HG03103 (cell line): ENCODE measurements around the gene HDAC2.
"Not testable (repeated sequence)": the region's sequence is repeated elsewhere in the genome, so short reads cannot be mapped to it uniquely, and the experiment has no call there.

Experiments used
- ATAC-seq: cut with Tn5 transposase; IDR thresholded peaks from one replicate; pipeline ENCODE4 v1.9.1; 2021; ENCODE audit warnings: low read depth; ENCODE audit not compliant: unreplicated experiment

Gene HDAC2

DNA sequence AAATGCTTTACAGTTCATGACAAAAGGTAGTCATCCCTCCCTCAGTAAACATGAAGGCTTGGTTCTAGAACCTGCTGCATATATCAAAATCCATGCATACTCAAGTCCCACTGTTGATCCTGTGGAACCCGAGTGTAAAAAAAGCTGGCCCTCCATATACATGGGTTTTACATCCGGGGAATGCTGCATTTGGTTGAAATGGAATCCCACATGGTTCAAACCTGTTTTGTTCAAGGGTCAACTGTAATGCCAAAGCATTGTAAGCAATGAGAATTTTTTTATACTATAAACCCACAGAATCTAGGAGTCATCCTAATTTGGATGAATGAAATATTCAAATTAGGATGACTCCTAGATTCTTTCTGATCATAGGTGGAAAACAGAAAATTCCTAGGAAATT is 5.9 kb upstream of the HDAC2 start:
- no peak for ATAC-seq

DNA sequence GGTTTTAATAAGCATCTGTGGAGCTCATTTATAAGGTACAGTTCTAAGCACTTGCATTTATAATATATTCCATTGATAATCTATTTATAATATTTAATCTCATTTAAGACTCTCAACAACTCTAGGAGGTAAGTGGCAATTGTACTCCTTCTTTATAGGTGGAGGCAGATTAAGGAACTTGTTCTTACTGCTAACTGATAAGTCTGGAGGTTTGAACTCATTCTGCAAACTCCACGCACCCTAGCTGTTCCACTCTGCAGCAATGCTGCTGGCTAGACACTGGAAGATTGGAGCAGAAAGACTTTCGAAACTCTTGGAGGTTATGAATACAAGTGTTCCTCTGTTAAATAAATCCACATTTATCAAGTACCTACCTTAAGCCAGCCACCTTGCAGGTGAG is 793 bp upstream of the HDAC2 start:
- ATAC-seq: no peak

DNA sequence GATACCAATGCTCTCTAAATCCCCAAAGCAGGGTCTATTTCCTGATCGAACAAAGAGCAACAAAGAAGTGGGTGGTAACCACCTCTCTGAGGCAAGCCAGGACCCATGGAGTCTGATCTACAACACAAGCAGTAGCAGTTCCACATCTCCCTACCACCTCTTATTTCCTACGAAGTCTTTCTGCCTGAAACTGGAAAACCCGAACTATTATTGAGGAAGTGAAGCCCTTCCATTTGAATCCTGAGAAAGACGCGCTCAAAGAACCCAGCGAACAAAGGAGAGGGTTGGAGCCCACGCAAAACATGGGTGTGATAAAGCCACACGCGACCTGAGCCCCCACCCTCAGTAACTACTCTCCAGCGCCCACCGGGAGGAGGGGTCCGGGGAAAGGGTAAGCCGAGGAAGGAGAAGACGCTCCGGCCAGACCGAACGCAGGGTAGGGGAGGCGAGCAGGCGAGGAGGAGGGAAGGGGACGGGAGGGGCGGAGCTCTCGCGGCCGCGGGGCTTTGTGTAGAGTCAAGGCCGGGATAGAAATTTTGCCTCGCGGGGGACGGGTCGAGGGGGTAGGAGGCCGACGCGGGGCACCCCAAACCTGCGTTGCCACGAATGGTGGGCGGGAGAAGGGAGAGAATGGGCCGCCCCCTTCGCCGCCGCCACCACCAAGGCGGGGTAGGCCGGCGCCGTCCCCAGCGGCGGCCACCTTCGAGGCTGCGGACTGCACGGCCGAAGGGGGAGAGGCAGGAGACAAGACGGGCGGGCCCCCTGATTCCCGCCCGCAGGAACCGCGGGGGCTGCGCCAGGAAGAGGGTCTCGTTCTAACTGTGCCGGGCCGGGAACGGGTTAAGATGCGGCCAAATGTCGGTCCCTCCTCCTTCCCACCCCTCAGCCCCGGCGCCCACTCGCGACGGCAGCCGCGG is 802 bp downstream of the HDAC2 start:
- ATAC-seq: peak; percentile 26

DNA sequence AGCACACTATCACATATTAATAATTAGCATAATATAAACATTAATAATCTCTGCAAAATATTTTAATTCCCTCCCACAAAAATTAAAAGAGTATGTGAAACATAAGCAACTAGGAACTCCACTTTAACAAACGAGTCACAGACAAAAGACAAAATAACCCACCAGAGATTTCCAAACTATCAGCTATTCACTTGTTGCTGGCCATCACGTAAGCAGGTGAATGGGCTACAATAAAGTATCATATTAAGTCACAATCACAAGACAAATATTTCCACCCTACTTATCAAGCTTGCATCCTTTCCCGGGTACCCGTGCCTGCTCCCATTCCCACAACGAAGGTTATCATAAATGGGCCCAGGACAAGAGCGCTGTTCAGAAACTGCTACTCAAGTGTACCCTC is 2.5 kb downstream of the HDAC2 start:
- ATAC-seq: no peak

DNA sequence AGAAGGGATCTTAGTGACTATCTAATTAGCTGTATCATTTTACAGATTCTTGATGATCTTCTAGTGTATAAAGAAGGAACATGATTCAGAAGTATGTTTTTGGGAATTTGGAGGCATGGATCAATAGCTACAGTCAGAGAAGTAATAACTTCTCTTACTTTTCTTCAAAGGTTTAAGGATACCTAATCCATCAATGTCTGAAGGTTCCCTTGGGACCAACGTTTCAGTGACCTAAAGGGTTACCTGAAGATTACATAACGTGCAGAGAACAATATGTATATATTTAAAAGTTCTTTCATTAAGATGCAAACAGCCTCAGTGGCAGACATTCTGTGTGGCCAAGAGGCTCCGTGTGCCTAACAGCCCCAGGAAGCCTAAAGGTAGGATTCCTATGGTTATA is 3.2 kb downstream of the HDAC2 start:
- no peak for ATAC-seq

DNA sequence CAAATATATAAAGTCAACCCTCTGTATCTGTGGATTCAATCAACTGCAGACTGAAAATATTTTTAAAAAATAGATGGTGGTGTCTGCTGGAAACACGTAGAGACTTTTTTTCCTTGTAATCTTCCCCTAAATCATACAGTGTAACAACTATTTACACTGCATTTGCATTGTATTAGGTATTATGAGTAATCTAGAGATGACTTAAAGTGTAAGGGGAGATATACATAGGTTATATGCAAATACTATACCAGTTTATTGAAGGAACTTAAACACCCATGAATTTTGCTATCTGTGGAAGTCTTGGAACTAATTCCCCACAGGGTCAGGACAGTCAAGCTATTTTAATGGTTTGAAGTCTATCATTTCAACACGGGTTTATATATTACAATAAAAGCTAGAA is 10.2 kb downstream of the HDAC2 start:
- ATAC-seq: no peak

DNA sequence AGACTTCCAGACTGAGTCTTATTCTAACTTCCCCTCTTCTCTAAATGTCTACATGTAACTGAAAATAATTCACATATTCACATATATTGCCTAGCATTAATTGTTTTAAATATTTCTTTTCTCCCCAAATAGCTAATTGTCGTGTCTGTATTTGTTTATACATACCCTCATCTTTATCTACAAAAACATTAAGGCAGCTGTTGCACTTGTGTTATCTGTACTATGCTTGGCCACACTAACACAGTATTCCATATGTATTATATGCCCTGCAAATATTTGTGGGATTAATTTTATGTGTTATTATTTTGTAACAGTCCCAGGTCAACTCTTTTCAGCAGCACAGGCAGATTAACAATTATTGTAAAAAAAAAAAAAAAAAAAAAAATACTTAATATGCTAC is 11.7 kb downstream of the HDAC2 start:
- ATAC-seq: no peak

DNA sequence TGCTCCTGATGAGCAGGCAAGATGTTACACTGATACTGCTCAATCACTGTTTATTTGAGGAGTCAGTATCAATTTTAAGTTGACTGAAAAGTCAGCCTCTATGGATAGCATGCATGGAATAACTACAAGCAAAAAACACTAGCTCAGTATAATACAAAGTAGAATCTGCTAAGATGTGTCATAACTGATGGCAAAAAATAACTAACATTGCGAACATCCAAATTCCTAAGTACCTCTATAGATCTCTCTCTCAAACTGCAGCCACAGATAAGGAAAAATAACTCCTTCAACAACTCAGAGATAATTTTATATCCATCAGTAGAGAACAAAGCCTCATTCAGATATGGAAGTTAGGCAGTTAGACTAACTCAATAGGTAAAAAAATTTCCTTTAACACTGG is 16.3 kb downstream of the HDAC2 start:
- no peak for ATAC-seq

DNA sequence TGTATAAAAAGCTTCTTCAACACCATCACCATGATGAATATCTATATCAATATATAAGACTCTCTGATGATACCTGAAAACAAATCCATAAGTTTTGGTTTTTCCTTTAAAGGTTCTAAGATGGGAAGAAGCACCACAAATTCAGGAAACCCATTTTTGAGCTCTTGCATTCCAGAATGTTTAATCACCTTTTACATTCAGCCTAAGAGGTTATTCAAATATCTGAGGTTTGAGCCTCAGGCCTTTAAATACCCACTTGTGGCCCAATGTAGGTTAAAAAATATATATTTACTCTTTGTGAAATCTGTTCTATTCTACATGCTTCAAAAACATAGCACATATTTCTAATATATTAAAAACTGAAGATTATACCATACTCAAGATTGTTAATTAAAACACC is 17.6 kb downstream of the HDAC2 start:
- no peak for ATAC-seq

DNA sequence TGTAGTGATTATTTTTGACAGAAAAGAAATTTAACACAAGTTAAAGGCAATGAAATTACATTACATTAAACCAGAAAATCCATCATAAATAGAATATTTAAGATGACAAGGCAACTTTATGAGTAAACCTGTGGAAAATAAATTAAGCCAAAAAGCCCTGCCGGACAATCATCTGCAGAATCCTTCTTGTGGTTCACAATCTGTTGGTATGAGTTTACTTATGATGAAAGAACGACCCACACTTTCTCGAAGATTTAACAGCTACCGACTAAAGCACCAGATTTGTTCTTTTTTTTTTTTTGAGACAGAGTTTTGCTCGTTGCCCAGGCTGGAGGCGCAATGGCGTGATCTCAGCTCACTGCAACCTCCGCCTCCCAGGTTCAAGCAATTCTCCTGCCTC is 21.4 kb downstream of the HDAC2 start:
- no peak for ATAC-seq

DNA sequence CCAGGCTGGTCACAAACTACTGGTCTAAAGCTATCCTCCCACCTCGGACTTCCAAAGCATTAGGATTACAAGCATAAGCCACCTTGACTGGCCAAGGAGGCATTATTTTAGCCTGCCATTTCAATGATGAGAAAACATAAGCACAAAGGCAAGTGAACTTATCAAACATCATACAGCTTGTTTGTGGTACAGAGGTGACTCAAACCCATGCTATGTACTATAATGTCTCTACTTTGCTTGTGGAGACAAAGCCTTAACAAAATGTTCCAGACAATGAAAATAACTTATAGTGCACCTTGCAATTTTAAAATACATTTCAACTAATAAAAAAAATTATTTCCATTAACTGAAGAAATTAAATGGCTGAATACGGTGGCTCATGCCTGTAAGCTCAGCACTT is 26.2 kb downstream of the HDAC2 start:
- ATAC-seq: no peak

DNA sequence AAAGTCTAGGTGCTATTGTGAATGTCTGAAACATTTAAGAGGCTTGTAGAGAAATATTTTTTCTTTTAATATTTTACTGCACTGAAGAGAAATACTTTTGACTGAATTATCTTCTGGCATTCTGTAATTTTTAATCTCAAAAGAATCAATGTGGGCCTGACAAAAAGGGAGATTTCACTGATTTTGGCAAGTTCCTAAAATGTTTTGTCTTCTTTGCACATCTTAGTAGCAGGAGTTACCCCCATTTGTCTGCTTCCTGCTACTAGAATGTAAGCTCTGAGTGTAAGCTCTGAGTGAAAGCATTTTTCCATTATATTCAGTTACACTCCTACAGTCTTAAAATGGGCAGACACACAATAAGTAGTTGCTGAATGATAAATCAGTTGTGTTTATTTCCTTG is 31.1 kb downstream of the HDAC2 start:
- no peak for ATAC-seq

DNA sequence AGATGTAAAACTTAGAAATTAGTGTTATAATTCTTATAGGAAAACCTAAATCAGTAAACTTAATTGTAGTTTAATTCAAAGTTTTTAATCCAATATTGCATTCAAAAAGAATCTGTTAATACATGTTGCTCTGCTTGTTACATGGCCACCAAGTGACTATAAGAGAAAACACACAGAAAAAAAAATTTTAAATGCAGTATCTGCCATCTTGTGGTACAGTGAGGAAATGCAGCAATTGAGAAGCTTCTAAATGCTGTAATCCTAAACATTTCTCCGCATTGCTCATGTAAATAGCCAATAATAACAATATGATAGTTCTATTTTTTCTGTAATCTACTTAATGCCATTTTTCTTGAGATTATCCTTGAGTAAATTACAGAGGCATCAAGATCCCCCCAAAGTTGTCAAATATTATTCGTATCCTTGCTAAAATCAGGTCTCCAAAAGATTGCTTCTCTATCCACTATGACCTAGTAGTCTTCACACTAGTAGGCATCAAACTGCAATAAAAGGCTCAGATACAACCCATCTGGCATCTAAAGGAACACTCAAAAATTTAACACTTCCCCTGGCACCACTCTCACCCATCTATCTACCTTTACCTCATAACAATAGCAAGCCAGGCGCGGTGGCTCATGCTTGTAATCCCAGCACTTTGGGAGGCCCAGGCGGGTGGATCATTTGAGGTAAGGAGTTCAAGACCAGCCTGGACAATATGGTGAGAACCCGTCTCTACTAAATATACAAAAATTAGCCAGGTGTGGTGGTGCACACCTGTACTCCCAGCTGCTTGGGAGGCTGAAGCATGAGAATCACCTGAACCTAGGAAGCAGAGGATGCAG is 34.6 kb downstream of the HDAC2 start:
- ATAC-seq: peak; percentile 70

DNA sequence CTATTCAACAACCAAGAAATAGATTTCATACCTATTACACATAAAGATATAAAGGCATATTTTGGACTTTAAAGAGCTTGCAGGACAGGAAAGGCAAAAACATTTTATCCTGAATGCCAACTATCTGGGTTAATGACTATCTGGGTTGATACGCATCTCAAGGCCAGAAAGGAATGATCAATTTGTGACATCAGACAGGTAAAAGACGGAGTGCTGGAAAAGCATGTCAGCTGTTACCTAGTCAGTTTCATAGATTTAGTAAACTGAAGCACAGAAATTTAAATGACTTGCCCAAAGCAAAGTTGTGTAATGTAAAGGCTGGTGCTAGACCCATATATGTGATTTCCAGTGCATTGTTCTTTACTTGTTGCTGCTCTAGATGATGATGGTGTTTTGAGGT is 36.8 kb downstream of the HDAC2 start:
- no peak for ATAC-seq

DNA sequence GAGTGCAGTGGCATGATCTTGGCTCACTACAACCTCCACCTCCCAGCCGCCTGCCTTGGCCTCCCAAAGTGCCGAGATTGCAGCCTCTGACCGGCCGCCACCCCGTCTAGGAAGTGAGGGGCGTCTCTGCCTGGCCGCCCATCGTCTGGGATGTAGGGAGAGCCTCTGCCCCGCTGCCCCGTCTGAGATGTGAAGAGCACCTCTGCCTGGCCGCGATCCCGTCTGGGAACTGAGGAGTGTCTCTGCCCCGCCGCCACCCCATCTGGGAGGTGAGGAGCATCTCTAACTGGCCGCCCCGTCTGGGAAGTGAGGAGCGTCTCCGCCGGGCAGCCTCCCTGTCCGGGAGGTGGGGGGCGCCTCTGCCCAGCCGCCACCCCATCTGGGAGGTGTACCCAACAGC is 39.0 kb downstream of the HDAC2 start:
- ATAC-seq: not testable (repeated sequence)

DNA sequence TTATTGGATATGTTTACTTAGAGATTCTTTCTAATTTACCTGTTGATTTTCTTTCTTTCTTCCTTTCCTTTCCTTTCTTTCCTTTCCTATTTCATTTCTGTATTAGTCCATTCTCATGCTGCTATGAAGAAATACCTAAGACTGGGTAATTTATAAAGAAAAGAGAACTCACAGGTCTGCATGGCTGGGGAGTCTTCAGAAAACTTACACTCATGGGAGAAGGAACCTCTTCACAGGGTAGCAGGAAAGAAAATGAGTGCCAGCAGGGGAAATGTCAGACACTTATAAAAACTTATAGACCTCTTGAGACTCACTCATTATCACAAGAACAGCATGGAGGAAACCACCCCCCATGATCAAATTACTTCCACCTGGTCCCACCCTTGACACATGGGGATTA is 40.8 kb downstream of the HDAC2 start:
- ATAC-seq: no peak

DNA sequence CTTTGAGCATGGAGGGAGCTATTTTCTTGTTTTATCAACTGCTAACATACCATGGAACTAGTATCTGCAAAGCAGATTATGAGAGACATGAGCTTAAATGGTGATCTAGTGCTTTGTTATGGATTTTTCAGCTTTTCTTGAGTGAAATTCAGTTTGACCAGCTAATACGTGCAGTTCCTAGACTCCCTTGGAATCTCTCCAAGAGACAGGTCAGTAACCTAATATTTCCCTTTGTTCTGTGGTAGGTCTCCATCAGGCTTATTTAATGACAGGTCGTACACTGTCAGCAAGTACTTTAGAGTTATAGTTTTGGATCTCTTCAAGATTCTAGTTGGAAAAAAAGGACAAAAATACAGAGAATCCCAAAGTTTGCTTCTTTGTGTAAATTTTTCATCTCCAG is 43.9 kb downstream of the HDAC2 start:
- no peak for ATAC-seq

DNA sequence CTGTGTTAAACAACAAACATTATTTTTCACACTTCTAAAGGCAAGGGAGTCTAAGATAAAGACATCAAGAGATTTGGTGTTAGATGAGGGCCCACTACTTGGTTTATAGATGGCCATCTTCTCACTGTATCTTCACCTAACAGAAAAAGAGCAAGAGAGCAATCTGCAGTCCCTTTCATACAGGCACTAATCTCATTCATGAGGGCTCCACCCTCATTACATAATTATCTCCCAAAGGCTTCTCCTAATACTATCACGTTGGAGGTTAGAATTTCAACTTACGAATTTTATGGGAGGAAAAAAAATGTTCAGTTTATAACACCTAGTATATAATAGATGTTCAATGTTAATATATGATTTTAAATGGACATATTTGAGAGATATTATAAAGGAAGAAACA is 45.6 kb downstream of the HDAC2 start:
- no peak for ATAC-seq

DNA sequence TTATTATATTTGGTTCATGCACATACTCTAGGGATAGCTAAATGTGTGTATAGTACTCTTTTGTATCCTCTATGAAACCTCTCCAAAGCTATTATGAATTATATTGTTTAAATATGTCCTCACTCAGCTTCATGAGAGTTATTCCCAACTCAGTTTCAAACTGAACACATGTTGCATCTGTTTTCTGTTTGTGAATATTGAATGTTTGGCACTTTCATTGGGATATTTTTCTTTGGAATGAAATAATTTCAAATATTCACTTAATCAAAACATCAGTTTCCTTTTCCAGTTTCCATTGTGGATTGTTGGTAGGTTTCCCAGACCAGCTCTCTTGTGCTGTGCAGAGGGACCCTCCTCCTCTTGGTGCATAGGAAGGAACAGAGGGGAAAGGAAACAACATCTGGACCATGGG is 46.6 kb downstream of the HDAC2 start:
- ATAC-seq: no peak

DNA sequence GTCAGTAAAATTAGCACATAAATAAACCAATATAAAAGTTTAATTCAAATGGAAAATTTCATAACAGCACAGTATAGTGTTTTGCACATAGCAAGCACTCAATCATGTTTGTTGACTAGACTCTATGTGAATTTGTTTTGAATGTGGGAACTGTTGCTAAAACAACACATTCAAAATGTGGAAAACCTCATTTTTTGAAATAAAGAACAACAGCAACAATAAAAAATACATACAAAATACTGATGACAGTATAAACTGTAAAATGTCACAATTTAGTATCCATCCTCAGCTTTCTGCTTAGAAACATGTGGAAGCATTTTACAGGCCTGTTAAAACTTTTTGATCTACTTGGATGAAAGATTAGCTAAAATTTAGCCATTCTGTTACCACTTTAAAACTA is 47.4 kb downstream of the HDAC2 start:
- ATAC-seq: no peak

DNA sequence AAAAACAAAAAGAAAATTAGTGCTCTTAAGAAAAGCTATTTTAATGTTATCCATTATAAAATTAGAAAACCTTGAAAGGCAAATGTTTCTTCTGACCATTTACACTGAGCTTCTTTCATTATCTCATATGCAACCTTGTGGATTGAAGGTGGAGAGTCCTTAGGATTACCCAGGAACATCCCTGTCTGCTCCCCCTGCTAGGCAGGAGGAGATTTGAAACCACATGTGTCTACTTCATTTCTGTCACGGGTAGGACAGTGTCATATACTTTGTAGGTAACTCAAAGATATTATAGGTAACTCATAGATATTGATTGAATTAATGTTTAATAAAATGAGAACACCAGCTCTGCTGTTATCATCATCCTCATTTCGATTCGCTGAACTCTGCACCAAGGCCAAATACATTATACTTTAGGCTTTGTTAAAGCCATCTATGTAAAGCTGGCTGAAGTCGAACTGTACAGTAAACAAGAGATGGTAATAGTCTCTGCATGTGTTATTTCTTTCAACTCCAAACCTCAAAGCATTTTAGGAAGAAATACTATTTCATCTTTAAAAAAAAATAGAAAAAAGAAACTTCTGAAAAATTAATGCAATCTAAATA is 49.5 kb downstream of the HDAC2 start:
- ATAC-seq: no peak
